Type B pancreatic cell (in vitro differentiated cells): ENCODE results near the gene MECP2. TPM values are rescaled to one million over a fixed set of nuclear protein-coding genes. Genes with fewer than 3 reads are reported as not detected.

Experiments used
- DNase-seq: peaks from one replicate; pipeline ENCODE4 v3.0.0; 2021; ENCODE audit warnings: mixed read lengths; ENCODE audit not compliant: unreplicated experiment; ENCODE audit errors: extremely low spot score
- H3K27ac Mint-ChIP-seq: 2 replicates; pipeline ENCODE4 v1.8.0; 2021; ENCODE audit warnings: mild to moderate bottlenecking, mixed read lengths
- H3K27me3 Mint-ChIP-seq: 2 replicates; pipeline ENCODE4 v1.8.0; 2021; ENCODE audit warnings: mixed read lengths
- H3K36me3 Mint-ChIP-seq: 2 replicates; pipeline ENCODE4 v1.8.0; 2021; ENCODE audit warnings: mixed read lengths
- H3K4me1 Mint-ChIP-seq: one replicate; pipeline ENCODE4 v1.8.0; 2021; ENCODE audit warnings: mixed read lengths; ENCODE audit not compliant: unreplicated experiment
- H3K4me3 Mint-ChIP-seq: 2 replicates; pipeline ENCODE4 v1.8.0; 2021; ENCODE audit warnings: mild to moderate bottlenecking, mixed read lengths
- H3K9me3 Mint-ChIP-seq: 2 replicates; pipeline ENCODE4 v1.8.0; 2021; ENCODE audit warnings: mixed read lengths
- total RNA-seq: library from RNA; stranded (reverse); gene quantifications from 2 replicates; pipeline ENCODE4 v1.2.1, GENCODE V29; 2021; ENCODE audit warnings: low replicate concordance
- TF ChIP-seq, protein P1 (sequence below): fragments of 200-600 bp; sonication (generic); conservative IDR thresholded peaks from 2 replicates; pipeline ENCODE4 v1.5.0; 2021; ENCODE audit warnings: antibody characterized with exemption, mild to moderate bottlenecking

MECP2 gene
- total RNA-seq, 1 donor from 2014 or later: 37.7 TPM

DNA sequence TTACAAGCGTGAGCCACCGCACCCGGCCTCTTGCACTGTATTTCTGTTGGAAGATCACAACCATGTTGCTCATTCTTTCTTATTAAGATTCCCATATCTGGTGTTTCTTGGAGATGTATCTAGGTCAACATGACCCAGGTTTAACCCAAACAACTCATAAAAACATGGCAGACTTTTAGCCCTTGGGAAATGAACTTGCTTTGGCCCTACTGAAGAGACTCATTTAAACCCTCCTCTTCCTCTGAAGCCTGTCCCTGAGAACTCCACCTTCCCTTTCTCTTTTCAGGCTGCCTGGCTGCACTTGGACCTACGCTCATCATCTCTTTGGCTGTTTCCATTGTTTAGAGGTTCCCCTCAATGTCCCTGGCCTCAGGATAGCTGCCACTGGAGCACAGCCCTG lies 23.7 kb upstream of the MECP2 start:
- no peak overlapping the region for H3K27ac Mint-ChIP-seq
- H3K4me3 Mint-ChIP-seq: no peak overlapping the region
- H3K36me3 Mint-ChIP-seq: no peaks in the 10 kb centered on the region
- no peak for DNase-seq
- TF ChIP-seq, protein P1, sequence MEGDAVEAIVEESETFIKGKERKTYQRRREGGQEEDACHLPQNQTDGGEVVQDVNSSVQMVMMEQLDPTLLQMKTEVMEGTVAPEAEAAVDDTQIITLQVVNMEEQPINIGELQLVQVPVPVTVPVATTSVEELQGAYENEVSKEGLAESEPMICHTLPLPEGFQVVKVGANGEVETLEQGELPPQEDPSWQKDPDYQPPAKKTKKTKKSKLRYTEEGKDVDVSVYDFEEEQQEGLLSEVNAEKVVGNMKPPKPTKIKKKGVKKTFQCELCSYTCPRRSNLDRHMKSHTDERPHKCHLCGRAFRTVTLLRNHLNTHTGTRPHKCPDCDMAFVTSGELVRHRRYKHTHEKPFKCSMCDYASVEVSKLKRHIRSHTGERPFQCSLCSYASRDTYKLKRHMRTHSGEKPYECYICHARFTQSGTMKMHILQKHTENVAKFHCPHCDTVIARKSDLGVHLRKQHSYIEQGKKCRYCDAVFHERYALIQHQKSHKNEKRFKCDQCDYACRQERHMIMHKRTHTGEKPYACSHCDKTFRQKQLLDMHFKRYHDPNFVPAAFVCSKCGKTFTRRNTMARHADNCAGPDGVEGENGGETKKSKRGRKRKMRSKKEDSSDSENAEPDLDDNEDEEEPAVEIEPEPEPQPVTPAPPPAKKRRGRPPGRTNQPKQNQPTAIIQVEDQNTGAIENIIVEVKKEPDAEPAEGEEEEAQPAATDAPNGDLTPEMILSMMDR: no peak
- H3K4me1 Mint-ChIP-seq: peaks cover 4% of the 10 kb centered on the region
- H3K9me3 Mint-ChIP-seq: peaks cover 12% of the 10 kb centered on the region
- no peaks in the 10 kb centered on the region for H3K27me3 Mint-ChIP-seq

GRCh38 chrX:154120567-154120966 lies 23.1 kb upstream of the MECP2 start:
- Mint-ChIP-seq H3K36me3 (no peaks in the 10 kb centered on the region), H3K9me3 (peaks cover 12% of the 10 kb centered on the region), H3K27me3 (no peaks in the 10 kb centered on the region), H3K27ac (no peak overlapping the region), H3K4me3 (no peak overlapping the region), H3K4me1 (peaks cover 6% of the 10 kb centered on the region)
- DNase-seq: no peak
- TF ChIP-seq, protein P1: no peak

DNA sequence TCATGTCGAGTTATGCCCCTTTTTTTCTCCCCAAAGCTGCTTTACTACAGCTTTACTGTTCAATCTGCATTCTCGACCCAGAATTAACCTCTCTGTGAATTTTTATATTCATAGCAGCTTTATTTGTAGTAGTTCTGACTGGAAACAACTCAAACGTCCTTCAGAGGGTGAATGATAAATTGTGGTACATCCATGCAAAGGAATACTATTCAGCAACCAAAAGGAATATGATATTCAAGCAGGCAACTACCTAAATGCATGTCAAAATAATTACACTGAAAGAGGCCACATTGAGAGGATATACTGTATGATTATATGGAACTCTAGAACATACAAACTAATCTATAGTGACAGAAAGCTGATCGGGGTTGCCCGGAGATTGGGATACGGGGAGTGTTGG lies 20.0 kb upstream of the MECP2 start:
- TF ChIP-seq, protein P1: no peak
- no peak for DNase-seq
- peaks cover 12% of the 10 kb centered on the region for H3K9me3 Mint-ChIP-seq
- H3K4me3 Mint-ChIP-seq: no peak overlapping the region
- H3K4me1 Mint-ChIP-seq: peaks cover 6% of the 10 kb centered on the region
- H3K36me3 Mint-ChIP-seq: no peaks in the 10 kb centered on the region
- no peaks in the 10 kb centered on the region for H3K27me3 Mint-ChIP-seq
- no peak overlapping the region for H3K27ac Mint-ChIP-seq

DNA sequence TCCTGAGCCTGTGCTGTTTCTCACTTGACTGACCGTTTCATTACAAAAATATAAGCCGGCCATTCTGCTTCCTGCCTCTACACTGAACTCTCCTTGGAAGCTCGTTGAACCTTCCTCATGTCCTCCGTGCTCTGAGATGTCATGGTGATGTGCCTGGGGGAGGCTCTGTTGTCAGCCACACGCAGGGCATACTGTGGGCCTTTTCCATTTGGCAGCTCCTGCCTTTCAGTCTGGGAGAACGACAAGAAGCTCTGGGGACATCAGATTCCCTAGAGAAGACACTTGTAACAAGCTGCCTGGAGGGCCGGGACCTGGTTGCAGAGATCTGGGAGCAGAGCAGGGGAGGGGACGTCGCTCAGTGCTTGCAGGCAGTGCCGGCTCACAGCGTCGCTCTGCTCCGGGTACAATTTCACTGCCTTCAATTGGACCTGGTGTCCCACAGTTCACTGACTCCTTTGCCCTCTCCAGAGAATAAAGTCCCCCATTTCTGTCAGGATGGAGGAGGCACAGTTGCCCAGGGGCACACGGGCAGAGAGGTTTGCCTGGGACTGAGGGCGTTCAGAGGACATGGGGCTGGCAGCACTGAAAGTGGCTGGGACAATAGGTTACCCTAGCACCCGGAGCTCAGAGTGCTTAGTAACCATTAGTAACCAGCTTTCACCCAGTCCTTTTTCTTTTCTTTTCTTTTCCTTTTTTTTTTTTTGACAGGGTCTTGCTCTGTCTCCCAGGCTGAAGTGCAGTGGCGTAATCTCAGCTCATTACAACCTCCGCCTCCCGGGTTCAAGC lies 19.1 kb upstream of the MECP2 start:
- H3K9me3 Mint-ChIP-seq: peaks cover 12% of the 10 kb centered on the region
- TF ChIP-seq, protein P1: no peak
- peaks cover 6% of the 10 kb centered on the region for H3K4me1 Mint-ChIP-seq
- H3K4me3 Mint-ChIP-seq: no peak overlapping the region
- no peaks in the 10 kb centered on the region for H3K36me3 Mint-ChIP-seq
- no peaks in the 10 kb centered on the region for H3K27me3 Mint-ChIP-seq
- DNase-seq: no peak
- no peak overlapping the region for H3K27ac Mint-ChIP-seq

DNA sequence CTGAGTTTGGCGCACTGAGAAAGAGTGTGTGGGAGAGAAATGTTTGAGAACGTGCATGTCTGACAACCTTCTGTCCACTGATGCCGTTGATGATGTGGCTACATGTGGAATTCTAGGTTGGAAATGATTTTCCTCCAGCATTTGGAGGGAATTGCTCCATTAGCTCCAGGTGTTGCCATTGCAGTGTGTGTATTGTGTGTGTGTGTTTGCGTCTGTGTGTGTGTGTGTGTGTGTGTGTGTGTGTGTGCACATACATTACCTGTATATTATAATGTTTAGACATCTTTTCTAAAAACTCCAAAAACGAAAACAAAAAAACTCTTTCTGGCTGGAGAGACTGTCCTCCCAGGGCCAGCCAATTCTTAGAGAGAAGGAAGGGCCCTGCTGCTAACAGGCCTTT lies 18.2 kb upstream of the MECP2 start:
- Mint-ChIP-seq H3K27ac (no peak overlapping the region), H3K27me3 (no peaks in the 10 kb centered on the region), H3K4me3 (no peak overlapping the region), H3K36me3 (no peaks in the 10 kb centered on the region), H3K9me3 (peaks cover 12% of the 10 kb centered on the region), H3K4me1 (peaks cover 6% of the 10 kb centered on the region)
- TF ChIP-seq, protein P1: no peak
- DNase-seq: no peak
